Esophagus squamous epithelium (tissue), 5 donors: Measurements from ENCODE around the gene C6orf47. TPM values are rescaled to one million over a fixed set of nuclear protein-coding genes. Genes with fewer than 3 reads are reported as not detected.
A peak's percentile ranks its signal among the peaks of the same experiment; 100 is the strongest.

ENCODE experiments used
- DNase-seq: peaks from one replicate; lab custom pipeline; 2025; lab: John Stamatoyannopoulos, UW
- H3K27ac ChIP-seq, 4 donors: fragments of 200-600 bp; sonication (generic); one replicate each; pipeline ENCODE4 v1.5.1; 2016 to 2019; ENCODE audit warnings: mild to moderate bottlenecking in 1 of 4
- H3K27me3 ChIP-seq, 4 donors: fragments of 200-600 bp; sonication (generic); 1 replicate in 3 of 4; 2 replicates in 1 of 4; pipeline versions ENCODE4 v1.5.1 to v1.6.0; 2017 to 2021; ENCODE audit warnings: antibody characterized with exemption in 1 of 4
- H3K36me3 ChIP-seq, 3 donors: fragments of 200-600 bp; sonication (generic); one replicate each; pipeline ENCODE4 v1.5.1; 2016 to 2019
- H3K4me1 ChIP-seq, 3 donors: fragments of 200-600 bp; sonication (generic); one replicate each; pipeline ENCODE4 v1.5.1; 2017 to 2019
- H3K4me3 ChIP-seq, 4 donors: fragments of 200-600 bp; sonication (generic); 1 replicate in 3 of 4; 2 replicates in 1 of 4; pipeline ENCODE4 v1.5.1; 2016 to 2019; ENCODE audit warnings: mild to moderate bottlenecking in 2 of 4, moderate library complexity in 1 of 4
- H3K9me3 ChIP-seq, 3 donors: fragments of 200-600 bp; sonication (generic); one replicate each; pipeline ENCODE4 v1.5.1; 2016 to 2019
- CTCF ChIP-seq, 6 experiments: fragments of 450-650 bp in 4 of 6; fragments of 200-600 bp in 2 of 6; sonication (generic) in 2 of 6; IDR thresholded peaks; one replicate each; pipeline ENCODE4 v1.5.1; 2016 to 2019; ENCODE audit warnings: antibody characterized with exemption in 6 of 6, mild to moderate bottlenecking in 4 of 6, moderate library complexity in 4 of 6
- POLR2A ChIP-seq, 4 donors: fragments of 450-650 bp; IDR thresholded peaks; one replicate each; pipeline ENCODE4 v1.6.1; 2017; ENCODE audit warnings: antibody characterized with exemption in 4 of 4, mild to moderate bottlenecking in 4 of 4, moderate library complexity in 3 of 4
- WGBS, 2 donors: methylation state at CpG; one replicate each; pipeline ENCODE4 v1.1.5; 2018; 5-methylcytosine and 5-hydroxymethylcytosine counted together
- intact Hi-C: fragments of 100-400 bp; cut with DNase I; formaldehyde crosslinking; loops from one replicate; pipeline ENCODE4 v1.15.0; 2022
- total RNA-seq, 4 donors: library from RNA; depleted of rRNA; stranded (reverse); fragments of >200 nt; gene quantifications; one replicate each; pipeline ENCODE4 v1.1.0, GENCODE V29; 2016
- donor health status: DM: yes; HTN: yes; CAD: no.

C6orf47 gene
- total RNA-seq, 4 donors from 2014 or later, result 28.8 to 34.4 (median 31.7) TPM

GRCh38 chr6:31676322-31676903, 15.8 kb upstream of the C6orf47 start:
- DNase-seq, result no peak
- no peaks in the 10 kb centered on the region for H3K27me3 ChIP-seq
- 68 to 77% methylated on average over 4 of the region's 4 CpGs for WGBS, 2 donors
- H3K27ac ChIP-seq, result no peak overlapping the region
- no peaks in the 10 kb centered on the region for H3K9me3 ChIP-seq
- TF ChIP-seq POLR2A (IDR thresholded peaks at IDR 0.05), result no peak
- TF ChIP-seq CTCF (IDR thresholded peaks at IDR 0.05), result no peak
- H3K4me1 ChIP-seq, result peaks cover 0 to 15% (median 12%) of the 10 kb centered on the region in 3 donors
- intact Hi-C loops, result loop anchor here (5.0 kb wide), 1 partner anchor 91 kb away; no protein-coding TSS in a partner anchor
- H3K4me3 ChIP-seq, result no peak overlapping the region
- H3K36me3 ChIP-seq, result peaks cover 9 to 35% (median 12%) of the 10 kb centered on the region in 3 donors

- no peaks in the 10 kb centered on the region for H3K9me3 ChIP-seq
- H3K27me3 ChIP-seq, result no peaks in the 10 kb centered on the region
- intact Hi-C loops, result no loop called here
- H3K36me3 ChIP-seq, result peaks cover 44 to 77% (median 50%) of the 10 kb centered on the region in 3 donors
- H3K4me3 ChIP-seq, result no peak within 1 kb of the TSS
- TF ChIP-seq CTCF (IDR thresholded peaks at IDR 0.05) (no peak), POLR2A (IDR thresholded peaks at IDR 0.05) (no peak)
- DNase-seq, result no peak
- H3K27ac ChIP-seq, result no peak within 1 kb of the TSS
- 60 to 83% methylated on average over 1 to 4 of the region's 8 CpGs for WGBS, 2 donors
- H3K4me1 ChIP-seq, result peaks cover 8 to 29% (median 19%) of the 10 kb centered on the region in 3 donors
Measured at GRCh38 chr6:31669676-31670075, 9.1 kb upstream of the C6orf47 start, which contains the start of gene LY6G5B. Gene LY6G5B (plus strand): TSS chr6:31669976. CDS start chr6:31670951, 975 bp downstream.

GRCh38 chr6:31666337-31666965, 5.9 kb upstream of the C6orf47 start:
- intact Hi-C loops, result no loop called here
- WGBS, 2 donors, result 1 to 5% methylated on average over 14 to 15 of the region's 15 CpGs
- H3K27me3 ChIP-seq, result no peaks in the 10 kb centered on the region
- H3K36me3 ChIP-seq, result peaks cover 35 to 70% (median 44%) of the 10 kb centered on the region in 3 donors
- peak overlapping the region; percentile 84 to 92 (median 89) for H3K4me3 ChIP-seq
- no peaks in the 10 kb centered on the region for H3K9me3 ChIP-seq
- H3K4me1 ChIP-seq, result peaks cover 19 to 61% (median 32%) of the 10 kb centered on the region in 3 donors
- no peak for TF ChIP-seq POLR2A (IDR thresholded peaks at IDR 0.05)
- no peak for DNase-seq
- H3K27ac ChIP-seq, result peak overlapping the region; percentile 93 to 99 (median 99)

GRCh38 chr6:31665501-31666336, 5.1 kb upstream of the C6orf47 start, which contains the start of gene CSNK2B:
Gene CSNK2B (plus strand): TSS chr6:31666080. CDS start chr6:31666832, 752 bp downstream.
- Histone ChIP-seq H3K4me3 (peak within 1 kb of the TSS; percentile 84 to 92 (median 89)), H3K36me3 (peaks cover 28 to 62% (median 39%) of the 10 kb centered on the region in 3 donors), H3K9me3 (no peaks in the 10 kb centered on the region), H3K4me1 (peaks cover 19 to 69% (median 32%) of the 10 kb centered on the region in 3 donors), H3K27ac (peak within 1 kb of the TSS; percentile 93 to 99 (median 99)), H3K27me3 (no peaks in the 10 kb centered on the region)
- peak; percentile 93 for DNase-seq
- 2% methylated on average over 9 to 23 of the region's 63 CpGs for WGBS, 2 donors
- TF ChIP-seq CTCF (IDR thresholded peaks at IDR 0.05) (peak in 1 of 6 experiments; percentile 12), POLR2A (IDR thresholded peaks at IDR 0.05) (peak in 3 of 4 donors; percentile 68 to 87 (median 73))
- intact Hi-C loops, result no loop called here

- H3K27ac ChIP-seq, result peak within 1 kb of the TSS; percentile 93 to 99 (median 99)
- no peaks in the 10 kb centered on the region for H3K27me3 ChIP-seq
- TF ChIP-seq CTCF (IDR thresholded peaks at IDR 0.05) (no peak), POLR2A (IDR thresholded peaks at IDR 0.05) (peak in 3 of 4 donors; percentile 33 to 69 (median 49))
- H3K9me3 ChIP-seq, result no peaks in the 10 kb centered on the region
- H3K4me3 ChIP-seq, result peak within 1 kb of the TSS; percentile 84 to 92 (median 89)
- peak; percentile 70 for DNase-seq
- peaks cover 20 to 55% (median 33%) of the 10 kb centered on the region in 3 donors for H3K36me3 ChIP-seq
- H3K4me1 ChIP-seq, result peaks cover 19 to 69% (median 32%) of the 10 kb centered on the region in 3 donors
- WGBS, 2 donors, result 0% methylated on average over 9 to 28 of the region's 39 CpGs
- intact Hi-C loops, result no loop called here
Measured at GRCh38 chr6:31664790-31665500, 4.4 kb upstream of the C6orf47 start, which contains the start of gene GPANK1. Gene GPANK1 (minus strand): TSS chr6:31664997. CDS start chr6:31664478, 519 bp downstream.
